Parathyroid adenoma (tissue), 2 donors: Measurements from ENCODE around the gene TRIM52.
"Not testable (repeated sequence)": the region's sequence is repeated elsewhere in the genome, so short reads cannot be mapped to it uniquely, and the experiment has no call there.

ENCODE experiments used
- H2AFZ ChIP-seq: fragments of 300-600 bp; sonication (generic); one replicate; pipeline ENCODE4 v1.7.0; 2017; ENCODE audit warnings: antibody characterized with exemption, mild to moderate bottlenecking
- H3K27ac ChIP-seq: fragments of 300-600 bp; sonication (generic); one replicate; pipeline ENCODE4 v1.7.0; 2017
- H3K27me3 ChIP-seq: fragments of 300-600 bp; sonication (generic); one replicate; pipeline ENCODE4 v1.7.0; 2017; ENCODE audit warnings: low read length; ENCODE audit not compliant: control insufficient read depth, insufficient read depth
- H3K36me3 ChIP-seq: fragments of 300-600 bp; sonication (generic); one replicate; pipeline ENCODE4 v1.7.0; 2017; ENCODE audit warnings: low read length; ENCODE audit not compliant: control insufficient read depth, insufficient read depth
- H3K4me1 ChIP-seq: fragments of 300-600 bp; sonication (generic); one replicate; pipeline ENCODE4 v1.7.0; 2017; ENCODE audit warnings: control low read depth
- H3K4me2 ChIP-seq: fragments of 300-600 bp; sonication (generic); one replicate; pipeline ENCODE4 v1.7.0; 2017; ENCODE audit warnings: low read length
- H3K4me3 ChIP-seq: fragments of 300-600 bp; sonication (generic); one replicate; pipeline ENCODE4 v1.7.0; 2017; ENCODE audit warnings: low read depth, low read length
- H3K79me2 ChIP-seq: fragments of 300-600 bp; sonication (generic); one replicate; pipeline ENCODE4 v1.7.0; 2017; ENCODE audit warnings: control low read depth
- H3K9ac ChIP-seq: fragments of 300-600 bp; sonication (generic); one replicate; pipeline ENCODE4 v1.7.0; 2017; ENCODE audit warnings: mild to moderate bottlenecking
- H3K9me3 ChIP-seq: fragments of 300-600 bp; sonication (generic); one replicate; pipeline ENCODE4 v1.7.0; 2017; ENCODE audit warnings: low read length; ENCODE audit not compliant: control insufficient read depth
- TF ChIP-seq, protein P1 (sequence below): fragments of 300-600 bp; sonication (generic); IDR thresholded peaks from one replicate; pipeline ENCODE4 v1.7.0; 2017; ENCODE audit warnings: antibody characterized with exemption, mild to moderate bottlenecking
- donor health status: primary hyperparathyroidism.

The TRIM52 gene

DNA sequence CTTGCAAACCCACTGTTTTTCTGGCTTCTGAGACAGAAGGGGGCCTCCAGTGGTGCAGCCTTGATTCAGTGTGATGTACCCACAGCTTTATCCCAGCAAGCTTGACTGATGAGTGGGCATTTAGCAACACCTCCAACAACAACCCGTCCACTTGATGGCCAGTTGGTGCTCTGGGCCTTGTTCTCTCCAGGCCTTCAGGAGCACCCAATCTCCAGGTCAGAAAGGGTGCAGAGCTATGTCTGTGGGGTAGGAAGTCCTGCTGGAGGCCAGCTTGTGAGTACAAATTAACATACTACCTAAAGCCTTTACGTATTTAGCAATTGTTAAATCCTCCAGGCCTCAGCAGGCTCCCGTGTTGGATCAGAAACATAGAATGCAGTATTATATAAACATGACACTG, 10.1 kb upstream of the TRIM52 start:
- H3K9ac ChIP-seq = no peak overlapping the region
- no peaks in the 10 kb centered on the region for H3K79me2 ChIP-seq
- H3K4me3 ChIP-seq = no peak overlapping the region
- H3K9me3 ChIP-seq = no peaks in the 10 kb centered on the region
- no peaks in the 10 kb centered on the region for H3K4me1 ChIP-seq
- no peak overlapping the region for H3K27ac ChIP-seq
- TF ChIP-seq, protein P1, sequence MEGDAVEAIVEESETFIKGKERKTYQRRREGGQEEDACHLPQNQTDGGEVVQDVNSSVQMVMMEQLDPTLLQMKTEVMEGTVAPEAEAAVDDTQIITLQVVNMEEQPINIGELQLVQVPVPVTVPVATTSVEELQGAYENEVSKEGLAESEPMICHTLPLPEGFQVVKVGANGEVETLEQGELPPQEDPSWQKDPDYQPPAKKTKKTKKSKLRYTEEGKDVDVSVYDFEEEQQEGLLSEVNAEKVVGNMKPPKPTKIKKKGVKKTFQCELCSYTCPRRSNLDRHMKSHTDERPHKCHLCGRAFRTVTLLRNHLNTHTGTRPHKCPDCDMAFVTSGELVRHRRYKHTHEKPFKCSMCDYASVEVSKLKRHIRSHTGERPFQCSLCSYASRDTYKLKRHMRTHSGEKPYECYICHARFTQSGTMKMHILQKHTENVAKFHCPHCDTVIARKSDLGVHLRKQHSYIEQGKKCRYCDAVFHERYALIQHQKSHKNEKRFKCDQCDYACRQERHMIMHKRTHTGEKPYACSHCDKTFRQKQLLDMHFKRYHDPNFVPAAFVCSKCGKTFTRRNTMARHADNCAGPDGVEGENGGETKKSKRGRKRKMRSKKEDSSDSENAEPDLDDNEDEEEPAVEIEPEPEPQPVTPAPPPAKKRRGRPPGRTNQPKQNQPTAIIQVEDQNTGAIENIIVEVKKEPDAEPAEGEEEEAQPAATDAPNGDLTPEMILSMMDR = no peak
- no peak overlapping the region for H2AFZ ChIP-seq
- H3K4me2 ChIP-seq = no peak overlapping the region
- no peaks in the 10 kb centered on the region for H3K27me3 ChIP-seq
- no peaks in the 10 kb centered on the region for H3K36me3 ChIP-seq

DNA sequence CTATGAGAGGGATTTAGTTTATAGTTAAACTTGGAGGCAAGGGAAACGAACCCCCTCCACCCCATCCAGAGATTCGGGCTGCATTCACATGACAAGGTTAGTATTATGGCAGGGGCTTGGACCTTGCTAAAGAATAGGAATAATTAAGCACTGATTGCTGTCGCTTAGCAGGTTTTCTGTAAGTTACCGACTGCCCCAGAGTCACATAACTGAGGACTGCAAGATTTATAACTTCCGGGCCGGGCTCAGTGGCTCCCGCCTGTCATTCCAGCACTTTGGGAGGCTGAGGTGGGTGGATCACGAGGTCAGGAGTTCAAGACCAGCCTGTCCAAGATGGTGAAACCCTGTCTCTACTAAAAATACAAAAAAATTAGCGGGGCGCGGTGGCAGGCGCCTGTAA, 7.0 kb upstream of the TRIM52 start:
- not testable (repeated sequence) for H3K79me2 ChIP-seq, H3K9me3 ChIP-seq, H3K9ac ChIP-seq

DNA sequence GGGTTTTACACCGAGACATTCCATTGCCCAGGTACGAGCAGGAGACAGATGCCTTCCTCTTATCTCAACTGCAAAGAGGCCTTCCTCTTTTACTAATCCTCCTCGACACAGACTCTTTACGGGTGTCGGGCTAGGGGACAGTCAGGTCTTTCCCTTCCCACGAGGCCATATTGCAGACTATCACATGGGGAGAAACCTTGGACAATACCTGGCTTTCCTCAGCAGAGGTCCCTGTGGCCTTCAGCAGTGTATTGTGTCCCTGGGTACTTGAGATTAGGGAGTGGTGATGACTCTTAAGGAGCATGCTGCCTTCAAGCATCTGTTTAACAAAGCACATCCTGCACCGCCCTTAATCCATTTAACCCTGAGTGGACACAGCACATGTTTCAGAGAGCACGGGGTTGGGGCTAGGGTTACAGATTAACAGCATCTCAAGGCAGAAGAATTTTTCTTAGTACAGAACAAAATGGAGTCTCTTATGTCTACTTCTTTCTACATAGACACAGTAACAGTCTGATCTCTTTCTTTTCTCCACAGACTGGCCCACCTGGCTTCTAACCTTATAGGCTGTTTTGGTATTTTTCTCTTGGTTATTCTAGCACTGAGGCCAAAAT, 6.5 kb upstream of the TRIM52 start:
- not testable (repeated sequence) for H3K9me3 ChIP-seq, H3K4me1 ChIP-seq, H3K9ac ChIP-seq, H3K4me2 ChIP-seq, H2AFZ ChIP-seq, H3K79me2 ChIP-seq, H3K27ac ChIP-seq, H3K36me3 ChIP-seq, H3K4me3 ChIP-seq, H3K27me3 ChIP-seq

More for the DNA sequence above, 7.0 kb upstream of the TRIM52 start:
- H3K36me3 ChIP-seq, H3K4me2 ChIP-seq, H3K27me3 ChIP-seq, H2AFZ ChIP-seq, H3K4me1 ChIP-seq, H3K4me3 ChIP-seq, H3K27ac ChIP-seq: not testable (repeated sequence)

DNA sequence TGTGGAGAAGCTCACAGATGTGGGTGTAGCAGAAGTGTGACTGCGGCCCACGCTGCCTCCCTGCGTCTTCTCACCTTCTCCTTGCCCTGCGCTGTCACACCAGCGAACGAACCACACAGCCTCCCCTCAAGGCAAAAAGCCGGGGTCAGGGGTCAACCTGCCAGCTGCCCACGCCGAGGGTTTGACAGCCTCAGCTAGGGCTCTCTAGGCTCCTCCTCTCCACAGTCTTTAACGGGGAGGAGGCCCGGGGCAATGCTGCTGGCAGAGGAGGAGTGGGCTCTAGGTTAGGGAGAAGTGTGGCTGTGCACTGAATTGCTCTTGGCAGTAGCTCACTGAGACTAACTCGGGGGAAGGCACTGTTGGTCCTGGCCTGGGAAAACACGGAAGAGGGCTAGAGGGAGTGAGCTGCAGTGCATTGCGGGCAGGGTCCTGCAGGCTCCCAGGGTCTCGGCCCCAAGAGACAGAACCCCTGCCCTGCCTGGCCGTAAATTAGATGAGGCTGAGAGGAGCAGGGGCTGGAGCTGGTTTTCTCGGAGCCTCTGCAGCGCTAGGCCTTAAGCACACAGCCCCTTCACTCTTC, 4.2 kb upstream of the TRIM52 start:
- Histone ChIP-seq H3K4me2 (no peak overlapping the region), H3K9ac (no peak overlapping the region), H3K27me3 (no peaks in the 10 kb centered on the region), H2AFZ (no peak overlapping the region), H3K79me2 (peaks cover 4% of the 10 kb centered on the region), H3K4me3 (no peak overlapping the region), H3K9me3 (no peaks in the 10 kb centered on the region), H3K27ac (no peak overlapping the region), H3K36me3 (no peaks in the 10 kb centered on the region), H3K4me1 (no peaks in the 10 kb centered on the region)
- TF ChIP-seq, protein P1 = no peak

DNA sequence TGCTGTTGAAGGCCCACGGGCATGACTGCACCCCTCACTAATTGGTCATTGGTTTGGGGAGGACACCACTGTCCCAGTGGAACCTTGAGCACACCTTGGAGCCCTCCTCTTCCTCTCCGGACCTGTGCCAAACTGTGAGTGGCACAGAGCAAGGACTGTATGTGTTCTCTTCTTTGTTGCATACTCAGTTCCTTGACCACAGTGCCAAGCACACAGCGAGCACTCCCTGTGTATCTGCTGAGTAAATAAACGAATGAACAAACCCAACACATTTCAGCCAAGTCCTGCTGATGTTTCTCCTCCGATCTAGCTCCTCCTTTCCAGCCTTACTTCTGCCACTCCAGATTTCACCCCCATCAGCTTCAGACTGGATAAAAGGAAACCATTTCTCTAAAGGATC, 2.7 kb upstream of the TRIM52 start:
- TF ChIP-seq, protein P1 = no peak
- Histone ChIP-seq H3K79me2 (peaks cover 17% of the 10 kb centered on the region), H3K4me1 (peaks cover 3% of the 10 kb centered on the region), H3K27me3 (no peaks in the 10 kb centered on the region), H3K27ac (no peak overlapping the region), H2AFZ (no peak overlapping the region), H3K4me3 (no peak overlapping the region), H3K9ac (no peak overlapping the region), H3K36me3 (no peaks in the 10 kb centered on the region), H3K4me2 (no peak overlapping the region), H3K9me3 (no peaks in the 10 kb centered on the region)
